ENCODE data around the gene DGKH.

The DGKH gene

DNA sequence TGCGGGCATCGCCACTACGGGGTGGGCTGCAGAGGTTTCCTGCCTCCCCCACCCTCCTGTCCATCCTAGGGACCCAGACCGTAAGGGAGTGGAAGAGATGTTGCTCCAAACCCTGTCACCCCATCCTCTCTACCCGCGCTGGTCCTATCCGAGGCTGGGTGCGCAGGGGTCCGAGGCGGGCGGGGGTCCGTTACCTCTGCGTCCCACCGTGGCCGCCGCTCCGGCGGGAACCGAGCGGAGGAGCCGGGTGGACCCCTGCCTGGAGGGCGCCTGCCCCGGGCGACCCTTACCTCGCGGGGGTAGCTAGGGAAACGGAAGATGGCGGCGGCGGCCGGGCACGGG is at the start of gene DGKH:
Gene DGKH (plus strand): TSS at position 307 of the 342 bp plus-strand sequence. CDS start 126 bp downstream, outside the sequence.
- DNase-seq = no peak

DNA sequence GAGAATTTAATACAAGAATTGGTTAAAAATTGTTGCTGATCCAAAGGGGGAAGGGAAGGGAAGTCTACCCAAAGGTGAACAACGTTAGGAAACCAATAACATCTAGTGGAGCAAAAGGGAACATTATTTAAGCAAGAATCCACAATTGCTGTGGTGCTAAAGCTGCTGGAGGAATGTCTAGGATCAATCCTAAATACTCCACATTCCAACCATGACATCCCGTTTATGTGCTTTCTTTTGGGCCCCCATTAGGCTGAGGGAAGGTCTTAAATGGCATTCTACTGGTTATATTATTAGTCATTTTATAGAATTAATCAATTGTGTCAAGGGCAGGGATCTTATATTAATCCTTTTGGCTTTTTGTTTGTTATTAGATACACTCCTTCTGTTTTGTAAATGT is 47.6 kb upstream of the DGKH start:
- DNase-seq = no peak

DNA sequence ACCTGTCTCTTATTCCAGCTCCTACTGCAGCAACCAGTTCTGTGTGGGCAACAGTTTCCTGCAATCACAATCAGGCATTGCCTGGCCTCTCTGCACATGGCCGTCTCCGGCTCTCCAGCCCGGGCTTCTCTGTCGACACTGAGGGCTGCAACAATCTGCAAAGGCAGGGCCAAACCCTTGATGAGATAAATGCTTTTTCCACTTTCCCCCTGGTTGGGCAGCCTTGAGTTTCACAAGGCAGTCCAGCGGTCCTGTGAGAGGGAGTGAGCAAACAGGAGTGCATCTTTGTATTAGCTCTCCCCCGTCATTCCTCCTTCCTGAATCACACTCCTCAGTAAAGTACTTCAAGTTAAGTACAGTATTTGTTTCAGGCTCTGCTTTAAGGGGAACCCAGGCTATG is 46.9 kb upstream of the DGKH start:
- DNase-seq = no peak

DNA sequence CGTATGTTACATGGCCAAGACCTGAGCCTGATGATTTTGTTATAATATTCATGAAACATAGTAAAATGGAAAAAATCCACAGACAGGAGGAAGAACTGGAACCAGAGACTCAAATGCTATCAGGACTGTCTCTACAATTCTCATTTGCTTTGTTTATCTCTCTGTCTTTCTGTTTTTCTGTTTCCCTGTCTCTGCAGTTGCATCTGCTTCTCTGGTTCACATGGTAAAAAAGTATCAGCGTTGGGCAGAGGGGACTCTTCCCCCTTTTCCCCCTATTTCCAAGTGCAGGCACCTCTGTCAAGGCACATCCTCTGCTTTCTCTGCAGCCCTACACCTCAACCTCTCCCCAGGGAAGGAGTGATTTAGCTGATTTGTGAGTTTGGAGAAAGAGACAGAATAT is 46.4 kb upstream of the DGKH start:
- DNase-seq = no peak

DNA sequence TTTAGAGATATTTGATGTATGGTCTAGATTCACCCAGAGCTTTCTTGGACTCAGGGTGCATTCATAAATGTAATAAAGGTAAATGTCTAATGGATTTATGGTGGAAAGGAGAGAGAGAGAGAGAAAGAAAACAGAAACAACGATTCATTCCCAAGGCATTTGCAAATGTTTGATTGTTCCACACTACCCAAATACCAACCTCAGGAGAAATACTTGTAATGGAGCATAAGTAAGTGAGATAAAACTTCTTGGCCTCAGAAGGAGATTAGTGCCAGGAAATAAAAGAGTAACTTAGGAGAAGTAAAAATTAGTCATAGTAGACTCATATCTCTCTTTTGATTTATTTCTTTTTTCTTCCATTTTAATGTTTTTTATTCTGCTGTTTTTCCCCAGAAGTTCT is 40.6 kb upstream of the DGKH start:
- DNase-seq = no peak

- no peak for DNase-seq
Measured at GRCh38 chr13:42009057-42009456, 39.4 kb upstream of the DGKH start.

GRCh38 chr13:42011601-42012350 is 36.7 kb upstream of the DGKH start:
- no peak for DNase-seq

- DNase-seq = no peak
Measured at GRCh38 chr13:42014119-42014518, 34.3 kb upstream of the DGKH start.

GRCh38 chr13:42017264-42017663 is 31.2 kb upstream of the DGKH start:
- no peak for DNase-seq

DNA sequence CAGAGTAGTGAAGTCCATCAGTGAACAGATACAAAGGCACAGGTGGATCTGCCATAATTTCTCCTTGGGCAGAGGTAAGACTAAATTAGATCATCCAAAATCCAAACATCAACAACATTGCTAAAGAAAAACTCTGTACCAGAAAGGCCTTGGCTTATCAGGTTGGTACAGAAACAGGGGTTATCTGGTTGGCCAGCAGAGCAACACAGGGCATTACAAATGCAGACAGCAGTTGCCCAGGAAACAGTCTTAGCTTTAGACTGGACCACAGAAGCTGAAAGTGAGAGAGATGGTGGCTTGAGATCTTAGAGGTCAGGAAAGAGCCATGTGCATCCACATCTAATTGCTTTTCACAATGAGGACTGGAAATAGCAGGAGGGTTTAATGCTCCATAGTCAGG is 26.6 kb upstream of the DGKH start:
- no peak for DNase-seq

DNA sequence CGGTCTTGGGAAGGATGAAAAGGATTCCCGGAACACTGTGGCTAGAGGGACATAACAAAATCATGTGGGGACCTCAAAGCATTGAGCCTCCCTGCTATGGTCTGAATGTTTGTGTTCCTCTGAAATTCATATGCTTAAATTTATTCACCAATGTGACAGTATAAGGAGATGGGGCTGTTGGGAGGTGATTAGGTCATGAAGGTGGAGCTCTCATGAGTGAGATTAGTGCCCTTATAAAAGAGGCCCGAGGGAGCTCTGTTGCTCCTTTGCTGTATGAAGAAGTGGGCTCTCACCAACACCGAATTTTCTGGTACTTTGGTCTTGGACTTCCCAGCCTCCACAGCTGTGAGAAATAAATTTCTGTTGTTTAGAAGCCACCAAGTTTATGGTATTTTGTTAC is 26.1 kb upstream of the DGKH start:
- DNase-seq = no peak

DNA sequence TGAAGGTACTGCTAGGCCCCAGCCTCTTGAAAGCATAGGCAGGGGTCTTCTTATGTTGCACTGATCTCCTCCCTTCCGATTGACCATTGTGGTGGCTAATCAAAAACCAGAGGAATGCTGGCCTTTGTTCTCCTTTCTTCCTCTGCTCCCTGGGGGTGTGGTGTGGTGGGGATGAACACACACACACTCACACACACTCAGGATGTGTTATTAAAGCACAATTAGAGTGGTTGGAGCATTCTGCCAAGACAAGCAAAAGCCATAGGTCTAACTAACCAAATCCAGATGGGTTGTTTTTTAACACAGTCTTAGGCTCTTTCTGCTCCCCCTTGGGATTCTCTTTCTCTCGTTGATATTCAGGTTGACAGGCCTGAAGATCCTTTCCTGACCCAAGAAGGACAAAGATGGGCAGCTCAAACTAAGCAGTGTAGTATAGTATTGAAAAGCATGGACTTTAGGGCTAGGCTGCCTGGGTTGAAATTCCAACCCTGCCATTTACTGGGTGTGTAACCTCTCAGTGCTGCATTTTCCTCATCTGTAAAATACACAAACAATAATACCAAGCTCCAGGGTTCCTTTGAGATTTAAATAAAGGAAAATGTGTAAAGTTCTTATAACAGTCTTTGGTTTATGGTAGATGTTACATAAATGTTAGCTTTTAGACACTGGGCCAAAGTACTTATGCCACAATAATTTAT is 25.5 kb upstream of the DGKH start:
- no peak for DNase-seq

DNA sequence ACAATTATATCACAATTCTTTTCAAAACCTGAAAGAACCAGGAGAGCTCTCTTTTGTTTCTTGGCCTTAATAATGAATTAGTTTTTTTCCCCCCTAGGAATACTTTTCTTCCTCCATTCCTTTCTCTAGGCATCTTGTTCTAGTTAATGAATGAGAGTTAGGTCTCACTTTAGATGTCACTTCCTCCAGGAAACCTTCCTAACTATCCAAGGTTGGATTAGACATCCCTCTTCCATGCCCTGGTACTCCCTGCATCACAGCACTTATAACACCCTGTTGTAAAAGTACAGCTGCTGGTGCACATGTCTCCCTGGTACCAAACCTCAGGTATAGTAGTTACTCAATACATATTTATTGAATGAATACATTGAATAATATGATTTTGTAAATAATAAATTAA is 21.2 kb upstream of the DGKH start:
- DNase-seq = no peak

DNA sequence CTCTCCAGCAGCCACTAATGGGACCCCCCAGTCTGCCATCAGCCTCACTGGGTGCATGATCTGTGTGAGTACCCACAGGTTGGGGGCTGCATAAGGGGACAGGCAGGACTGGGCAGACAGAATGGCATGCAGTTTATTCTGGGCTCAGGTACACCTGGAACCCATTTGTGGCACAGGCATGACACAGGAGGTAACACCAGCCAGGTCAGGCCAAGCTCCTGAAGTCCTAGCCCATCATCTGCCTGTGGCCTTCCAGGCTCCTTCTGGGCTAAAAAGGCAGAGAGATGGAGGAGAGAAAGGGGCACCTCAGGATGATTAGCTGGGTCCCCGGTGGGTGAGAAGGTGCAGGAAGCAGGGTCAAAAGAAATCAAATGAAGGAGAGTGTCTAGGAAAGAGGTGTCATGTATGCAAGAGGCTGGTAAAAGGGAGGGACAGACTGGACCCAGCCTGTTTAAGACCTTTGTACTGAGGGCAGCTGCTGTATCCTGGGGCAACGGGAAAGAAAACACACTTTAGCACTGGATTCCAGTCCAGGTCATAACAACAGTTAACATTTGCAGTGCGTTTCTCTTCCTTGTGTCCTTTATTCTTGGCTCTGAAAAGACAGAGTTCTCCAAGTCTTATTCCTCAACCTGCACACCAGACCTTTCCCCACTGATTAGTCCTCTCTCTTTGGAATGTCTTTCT is 20.2 kb upstream of the DGKH start:
- DNase-seq = no peak

DNA sequence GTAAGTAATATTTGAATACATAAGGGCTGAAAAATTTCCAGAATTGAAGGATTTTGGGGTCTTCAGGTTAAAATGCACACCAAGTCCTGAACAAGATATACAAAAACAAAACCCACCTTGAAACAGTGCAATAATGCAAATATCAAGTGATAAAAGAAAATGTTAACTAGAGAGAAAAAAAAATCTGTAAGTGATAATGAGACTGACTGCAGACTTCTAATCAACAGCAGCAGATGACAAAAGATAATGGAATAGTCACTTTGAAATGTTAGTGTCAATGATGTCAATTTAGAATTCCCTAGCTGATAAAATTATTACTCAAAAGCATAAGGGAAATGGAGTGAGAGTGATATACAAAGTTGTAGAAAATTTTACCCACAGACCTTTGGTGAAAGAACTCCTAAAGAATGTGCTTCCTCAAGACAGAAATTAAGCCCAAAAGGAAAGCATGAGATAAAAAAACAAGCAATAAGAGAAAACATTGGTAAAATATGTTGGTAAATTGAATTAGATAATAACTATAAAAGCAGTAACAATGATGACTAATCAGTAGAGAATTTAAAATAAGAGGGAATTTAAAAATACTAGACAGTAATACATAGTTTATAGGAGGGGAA is 12.4 kb upstream of the DGKH start:
- no peak for DNase-seq

DNA sequence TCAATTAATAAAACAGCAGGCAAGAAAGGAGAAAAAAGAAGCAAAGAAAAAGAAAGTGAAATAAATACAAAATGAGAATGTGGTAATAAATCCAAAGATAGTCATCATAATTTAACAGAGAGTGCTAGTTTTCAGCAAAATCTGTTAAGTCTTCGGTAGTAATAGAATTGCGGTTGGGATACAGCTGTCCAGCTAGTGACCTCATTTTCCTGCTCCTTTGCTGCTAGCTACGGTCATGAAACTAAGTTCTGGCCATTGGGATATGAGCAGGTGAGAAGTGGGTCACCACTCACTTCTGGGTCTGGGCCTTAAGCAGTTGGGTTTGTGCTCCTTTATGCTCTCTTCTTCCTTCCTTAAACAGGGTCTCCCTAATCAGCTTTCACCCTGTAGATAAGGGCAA is 11.7 kb upstream of the DGKH start:
- no peak for DNase-seq

DNA sequence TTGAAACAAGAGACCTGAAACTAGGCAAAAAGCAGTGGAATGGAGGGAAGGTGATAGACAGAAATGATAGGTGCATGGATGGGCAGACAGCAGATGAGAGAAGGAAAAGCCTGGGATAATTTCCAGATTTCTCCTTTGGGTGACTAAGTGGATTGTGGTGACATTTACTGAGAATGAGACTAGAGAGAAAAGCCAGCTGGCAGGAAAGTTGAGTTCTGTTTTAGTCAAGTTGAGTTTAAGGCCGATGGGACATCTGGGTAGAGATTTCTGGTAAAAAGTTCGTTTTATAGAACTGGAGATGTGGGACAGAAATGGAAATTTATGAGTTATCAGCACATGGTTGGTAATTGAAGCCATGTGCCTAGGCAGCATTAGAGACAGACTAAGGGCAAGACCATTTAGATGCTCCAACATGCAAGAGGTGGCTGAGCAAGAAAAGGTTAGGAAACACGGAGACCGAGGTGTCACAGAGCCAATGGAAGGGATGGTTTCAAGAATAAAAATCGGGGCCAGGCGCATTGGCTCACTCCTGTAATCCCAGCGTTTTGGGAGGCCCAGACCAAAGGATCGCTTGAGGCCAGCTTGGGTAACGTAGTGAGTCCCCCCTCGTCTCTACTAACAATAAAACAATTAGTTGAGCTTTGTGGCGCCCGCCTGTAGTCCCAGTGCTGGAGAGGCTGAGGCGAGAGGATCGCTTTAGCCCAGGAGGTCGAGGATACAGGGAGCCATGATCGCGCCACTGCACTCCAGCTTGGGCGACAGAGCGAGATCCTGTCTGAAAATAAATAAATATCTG is 9.6 kb upstream of the DGKH start:
- no peak for DNase-seq

- no peak for DNase-seq
Measured at GRCh38 chr13:42039457-42039945, 8.9 kb upstream of the DGKH start.

GRCh38 chr13:42039946-42040729 is 8.3 kb upstream of the DGKH start:
- DNase-seq = peak; percentile 91

DNA sequence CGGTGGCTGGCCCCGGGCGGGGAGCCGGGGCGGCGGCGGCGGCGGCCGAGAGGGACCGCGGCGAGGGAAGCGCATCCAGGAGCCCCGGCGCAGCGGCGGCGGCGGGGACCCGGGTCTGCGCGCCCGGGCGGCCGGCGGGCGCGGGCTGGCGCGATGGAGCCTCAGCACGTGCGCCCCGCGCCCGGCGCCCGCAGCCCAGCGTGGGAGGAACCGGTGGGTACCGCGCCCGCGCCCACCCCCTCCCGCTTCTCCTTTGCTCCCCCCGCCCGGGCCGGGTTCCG is 7.8 kb upstream of the DGKH start:
- no peak for DNase-seq

- peak; percentile 78 for DNase-seq
Measured at GRCh38 chr13:42041011-42041683, 7.3 kb upstream of the DGKH start.

- peak; percentile 55 for DNase-seq
Measured at GRCh38 chr13:42041684-42042035, 6.8 kb upstream of the DGKH start.
